Endothelial cell of umbilical vein (primary cell): ENCODE measurements around the gene ABCA6. TPM values are rescaled to one million over a fixed set of nuclear protein-coding genes. Genes with fewer than 3 reads are reported as not detected.

Experiments used
- BruUV-seq: library from RNA; stranded (reverse); fragments of 400-500 nt; replicated peaks from 2 replicates; lab custom pipeline; 2021; lab: Mats Ljungman, UMichigan
- CTCF ChIA-PET: fragments of 300-600, 350-600 bp; sonication (Branson Sonifier 250); formaldehyde crosslinking; loops from one replicate; lab custom pipeline; 2021; ENCODE audit warnings: antibody characterized with exemption, inconsistent platforms; lab: Charles Lee
- POLR2A ChIA-PET: fragments of 300-600, 350-600 bp; sonication (Branson Sonifier 250); formaldehyde crosslinking; loops from one replicate; lab custom pipeline; 2021; ENCODE audit warnings: antibody characterized with exemption, inconsistent platforms; lab: Charles Lee
- DNase-seq: peaks from one replicate; pipeline ENCODE4 v3.0.0-alpha.2; 2011; ENCODE audit warnings: low read depth, low spot score
- FAIRE-seq: peaks from 2 replicates; lab custom pipeline; 2011; peaks lifted over from hg19 to GRCh38; lab: Jason Lieb, UNC
- H2AFZ ChIP-seq: 2 replicates; pipeline ENCODE4 v1.6.0; 2012; ENCODE audit warnings: low read depth, low read length, control low read depth, inconsistent platforms
- H3K27ac ChIP-seq: 2 replicates; pipeline ENCODE4 v1.5.1; 2011; ENCODE audit warnings: low read depth, mild to moderate bottlenecking, control low read depth, low read length, moderate library complexity; ENCODE audit not compliant: insufficient read depth
- H3K27me3 ChIP-seq, 2 experiments: 2 replicates each; pipeline versions ENCODE4 v1.6.0 to v1.6.1; 2011; ENCODE audit warnings: low read length in 2 of 2, mixed read lengths in 1 of 2; ENCODE audit not compliant: control insufficient read depth in 2 of 2, insufficient read depth in 2 of 2
- H3K36me3 ChIP-seq, 2 experiments: 2 replicates in 1 of 2; 3 replicates in 1 of 2; pipeline ENCODE4 v1.5.1; 2011; ENCODE audit warnings: low read length in 2 of 2, mild to moderate bottlenecking in 1 of 2, moderate library complexity in 1 of 2; ENCODE audit not compliant: control insufficient read depth in 2 of 2, insufficient read depth in 2 of 2; ENCODE audit errors: extremely low read depth in 1 of 2
- H3K4me1 ChIP-seq: 3 replicates; pipeline ENCODE4 v1.5.1; 2011; ENCODE audit warnings: mild to moderate bottlenecking, low read length; ENCODE audit not compliant: control insufficient read depth, insufficient read depth; ENCODE audit errors: extremely low read depth
- H3K4me2 ChIP-seq: 2 replicates; pipeline ENCODE4 v1.6.1; 2011; ENCODE audit warnings: low read length, control low read depth, mixed read lengths; ENCODE audit not compliant: insufficient read depth
- H3K4me3 ChIP-seq, 3 experiments: fragments of 200-600 bp in 1 of 3; sonication (generic), shearing (Covaris generic) in 1 of 3; replicated peaks in 1 of 3; 2 replicates each; pipeline ENCODE4 v1.5.1; 2011 to 2016; ENCODE audit warnings: control low read depth in 3 of 3, low read length in 3 of 3, mild to moderate bottlenecking in 2 of 3, inconsistent platforms in 1 of 3, low read depth in 1 of 3, moderate library complexity in 1 of 3; ENCODE audit not compliant: insufficient read depth in 1 of 3
- H3K79me2 ChIP-seq: 2 replicates; pipeline ENCODE4 v1.6.0; 2012; ENCODE audit warnings: low read length, inconsistent platforms; ENCODE audit not compliant: control insufficient read depth, insufficient read depth
- H3K9ac ChIP-seq: replicated peaks from 2 replicates; pipeline ENCODE3; 2011; ENCODE audit warnings: low read length, control low read depth; ENCODE audit not compliant: insufficient read depth; ENCODE audit errors: extremely low read depth
- H3K9me1 ChIP-seq: replicated peaks from 3 replicates; pipeline ENCODE4 v1.6.0; 2011; ENCODE audit warnings: mild to moderate bottlenecking, low read length; ENCODE audit not compliant: control insufficient read depth, insufficient read depth; ENCODE audit errors: extremely low read depth
- H3K9me3 ChIP-seq: replicated peaks from 2 replicates; pipeline ENCODE4 v1.5.1; 2012; ENCODE audit warnings: low read length, inconsistent platforms; ENCODE audit not compliant: control insufficient read depth, insufficient read depth
- H4K20me1 ChIP-seq: replicated peaks from 2 replicates; pipeline ENCODE3; 2011; ENCODE audit warnings: mild to moderate bottlenecking, low read length; ENCODE audit not compliant: control insufficient read depth, insufficient read depth; ENCODE audit errors: extremely low read depth
- CTCF ChIP-seq, 2 donors: IDR thresholded peaks; 1 replicate in 1 of 2; 2 replicates in 1 of 2; pipeline ENCODE4 v1.5.1; 2011; ENCODE audit warnings: low read length in 2 of 2, mild to moderate bottlenecking in 2 of 2, moderate library complexity in 2 of 2, control low read depth in 1 of 2, inconsistent platforms in 1 of 2, low read depth in 1 of 2; ENCODE audit not compliant: insufficient read depth in 1 of 2; ENCODE audit errors: extremely low read depth in 1 of 2
- EZH2 ChIP-seq: IDR thresholded peaks from 2 replicates; pipeline ENCODE4 v1.6.1; 2012; ENCODE audit warnings: borderline replicate concordance, low read depth, mild to moderate bottlenecking, moderate library complexity, low read length, inconsistent platforms; ENCODE audit not compliant: severe bottlenecking
- FOS ChIP-seq: IDR thresholded peaks from 2 replicates; pipeline ENCODE4 v1.6.1; 2011; ENCODE audit warnings: mild to moderate bottlenecking, low read length, moderate library complexity, borderline replicate concordance; ENCODE audit not compliant: insufficient read depth
- GATA2 ChIP-seq: IDR thresholded peaks from 2 replicates; pipeline ENCODE4 v1.7.0; 2011; ENCODE audit warnings: low read depth, mild to moderate bottlenecking, moderate library complexity, mixed read lengths, low read length; ENCODE audit not compliant: insufficient read length, insufficient read depth
- JUN ChIP-seq: IDR thresholded peaks from 2 replicates; pipeline ENCODE4 v1.6.1; 2011; ENCODE audit warnings: borderline replicate concordance, low read depth; ENCODE audit not compliant: insufficient read length, insufficient read depth
- MAX ChIP-seq: IDR thresholded peaks from 2 replicates; pipeline ENCODE4 v1.6.1; 2011; ENCODE audit not compliant: insufficient read depth, insufficient read length
- MYC ChIP-seq: IDR thresholded peaks from one replicate; pipeline ENCODE4 v1.6.1; 2011; ENCODE audit warnings: mild to moderate bottlenecking, low read depth, low read length
- POLR2A ChIP-seq: IDR thresholded peaks from 2 replicates; pipeline ENCODE4 v1.6.1; 2012; ENCODE audit warnings: low read depth, mild to moderate bottlenecking, control low read depth, low read length
- POLR2AphosphoS5 ChIP-seq: IDR thresholded peaks from 2 replicates; pipeline ENCODE4 v1.6.1; 2012; ENCODE audit warnings: low read depth, mild to moderate bottlenecking, control low read depth, low read length, moderate library complexity; ENCODE audit not compliant: insufficient read depth
- dilution Hi-C: fragments of 300-500 bp; cut with MboI; formaldehyde crosslinking; loops from one replicate; pipeline ENCODE4 v1.15.0; 2019; ENCODE audit warnings: low sequenced_read_pairs; ENCODE audit not compliant: extremely low pct_ligation_motif_present
- intact Hi-C: fragments of 100-400 bp; cut with micrococcal nuclease; formaldehyde crosslinking; loops from one replicate; pipeline ENCODE4 v1.10.0; 2022
- polyA plus RNA-seq, 4 experiments: library from polyadenylated mRNA; depleted of rRNA in 3 of 4; stranded (reverse) in 3 of 4; unstranded in 1 of 4; fragments of >200 nt; gene quantifications; 2 replicates each; pipeline versions ENCODE4 v1.2.1 to v1.2.3, GENCODE V29; 2011 to 2012; ENCODE audit warnings: missing spikeins in 1 of 4
- total RNA-seq: library from RNA; stranded (reverse); gene quantifications from 2 replicates; pipeline ENCODE4 v1.2.3, GENCODE V29; 2021

The ABCA6 gene
- total and polyA plus RNA-seq, 2 donors (not counting 3 experiments of a cell fraction or from before 2014, with no cell fraction given), result 11.3 to 30.5 TPM

- ChIA-PET CTCF (interaction anchor here (1.2 kb wide), 1 partner anchor 297 kb away, joined by 3 read pairs; no protein-coding TSS in a partner anchor), POLR2A (no interaction called here)
- no peaks in the 10 kb centered on the region for H3K36me3 ChIP-seq
- intact Hi-C loops (no loop called here), dilution Hi-C loops (no loop called here)
- no peak overlapping the region for H3K9ac ChIP-seq
- H3K79me2 ChIP-seq, result no peaks in the 10 kb centered on the region
- no peak overlapping the region for H3K4me3 ChIP-seq
- no peaks in the 10 kb centered on the region for H4K20me1 ChIP-seq
- H2AFZ ChIP-seq, result peak overlapping the region; percentile 38
- no TSS peak for BruUV-seq
- FAIRE-seq, result no peak
- H3K4me2 ChIP-seq, result no peak overlapping the region
- H3K27me3 ChIP-seq, result no peaks in the 10 kb centered on the region
- H3K9me1 ChIP-seq, result no peaks in the 10 kb centered on the region
- no peaks in the 10 kb centered on the region for H3K4me1 ChIP-seq
- H3K27ac ChIP-seq, result no peak overlapping the region
- no peak for DNase-seq
- TF ChIP-seq MAX, result no peak
- H3K9me3 ChIP-seq, result no peaks in the 10 kb centered on the region
These were observed 72.4 kb downstream of the ABCA6 start for GRCh38 chr17:69069226-69069750.

- H4K20me1 ChIP-seq, result no peaks in the 10 kb centered on the region
- no peak overlapping the region for H3K4me3 ChIP-seq
- peak overlapping the region; percentile 29 for H2AFZ ChIP-seq
- intact Hi-C loops, result no loop called here
- H3K27me3 ChIP-seq, result no peaks in the 10 kb centered on the region
- POLR2A ChIA-PET, result no interaction called here
- no peak overlapping the region for H3K4me2 ChIP-seq
- no peaks in the 10 kb centered on the region for H3K9me3 ChIP-seq
- DNase-seq (no peak), FAIRE-seq (no peak)
- H3K79me2 ChIP-seq, result no peaks in the 10 kb centered on the region
- H3K9me1 ChIP-seq, result no peaks in the 10 kb centered on the region
- no TSS peak for BruUV-seq
- TF ChIP-seq JUN (no peak), MYC (no peak), FOS (no peak), EZH2 (no peak), POLR2AphosphoS5 (no peak), POLR2A (no peak), MAX (no peak), GATA2 (no peak), CTCF (IDR thresholded peaks at IDR 0.05; ENCODE audit: extremely low read depth in 1 of 2, insufficient read depth in 1 of 2, low read depth in 1 of 2, low read length in 2 of 2) (no peak)
- CTCF ChIA-PET, result interaction anchor here (0.7 to 1.4 kb wide), 5 partner anchors 10 to 295 kb away, joined by 3 to 5 read pairs (median 3); no protein-coding TSS in a partner anchor
- dilution Hi-C loops, result no loop called here
- H3K9ac ChIP-seq, result no peak overlapping the region
- no peak overlapping the region for H3K27ac ChIP-seq
- no peaks in the 10 kb centered on the region for H3K36me3 ChIP-seq
- H3K4me1 ChIP-seq, result no peaks in the 10 kb centered on the region
These were observed 74.2 kb downstream of the ABCA6 start for GRCh38 chr17:69067274-69068047.
